Neural cell (in vitro differentiated cells): Measurements from ENCODE around the gene COL5A1.

Experiments
- EP300 ChIP-seq: fragments of 450-650 bp; conservative IDR thresholded peaks from 2 replicates; pipeline ENCODE4 v1.6.1; 2014; ENCODE audit warnings: antibody characterized with exemption, mild to moderate bottlenecking, moderate library complexity; ENCODE audit not compliant: poor library complexity, severe bottlenecking
- EZH2 ChIP-seq: fragments of 200-600, 300-800 bp; shearing (Covaris generic), sonication (generic); IDR thresholded peaks from 2 replicates; pipeline ENCODE4 v1.6.1; 2014; ENCODE audit warnings: antibody characterized with exemption, low read length, borderline replicate concordance, mild to moderate bottlenecking; ENCODE audit not compliant: insufficient read depth, poor library complexity, severe bottlenecking
- POLR2AphosphoS5 ChIP-seq: IDR thresholded peaks from 2 replicates; pipeline ENCODE4 v1.6.1; 2012
- SMC3 ChIP-seq: fragments of 450-650 bp; conservative IDR thresholded peaks from 2 replicates; pipeline ENCODE4 v1.6.1; 2014; ENCODE audit warnings: antibody characterized with exemption, mild to moderate bottlenecking, moderate library complexity; ENCODE audit not compliant: poor library complexity
- TF ChIP-seq, protein P1 (sequence below): fragments of 450-650 bp; IDR thresholded peaks from 2 replicates; pipeline ENCODE4 v1.5.1; 2014; ENCODE audit warnings: antibody characterized with exemption, mild to moderate bottlenecking, moderate library complexity; ENCODE audit not compliant: poor library complexity, severe bottlenecking
- TF ChIP-seq, protein P2 (sequence below): IDR thresholded peaks from 2 replicates; pipeline ENCODE4 v1.6.1; 2012; ENCODE audit warnings: borderline replicate concordance

DNA sequence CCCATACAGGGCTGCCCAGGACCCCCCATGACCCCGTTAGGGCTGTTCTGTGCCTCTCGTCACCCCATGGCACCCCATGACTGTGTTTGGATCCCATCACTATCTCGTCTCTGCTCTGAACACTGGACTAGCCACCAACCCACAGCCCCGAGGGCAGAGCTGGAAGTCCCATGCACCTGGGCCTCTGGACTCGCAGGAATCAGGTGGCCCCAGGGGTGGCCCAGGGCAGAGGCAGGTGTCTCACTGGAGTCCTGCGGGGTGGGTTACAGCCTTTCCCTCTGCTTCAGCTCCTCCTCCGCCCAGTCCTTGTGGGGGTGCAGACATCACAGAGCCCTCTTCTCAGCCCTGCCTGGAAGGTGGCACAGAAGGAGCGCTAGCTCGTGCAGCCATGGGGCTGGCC is 79.7 kb downstream of the COL5A1 start:
- TF ChIP-seq, protein P1, sequence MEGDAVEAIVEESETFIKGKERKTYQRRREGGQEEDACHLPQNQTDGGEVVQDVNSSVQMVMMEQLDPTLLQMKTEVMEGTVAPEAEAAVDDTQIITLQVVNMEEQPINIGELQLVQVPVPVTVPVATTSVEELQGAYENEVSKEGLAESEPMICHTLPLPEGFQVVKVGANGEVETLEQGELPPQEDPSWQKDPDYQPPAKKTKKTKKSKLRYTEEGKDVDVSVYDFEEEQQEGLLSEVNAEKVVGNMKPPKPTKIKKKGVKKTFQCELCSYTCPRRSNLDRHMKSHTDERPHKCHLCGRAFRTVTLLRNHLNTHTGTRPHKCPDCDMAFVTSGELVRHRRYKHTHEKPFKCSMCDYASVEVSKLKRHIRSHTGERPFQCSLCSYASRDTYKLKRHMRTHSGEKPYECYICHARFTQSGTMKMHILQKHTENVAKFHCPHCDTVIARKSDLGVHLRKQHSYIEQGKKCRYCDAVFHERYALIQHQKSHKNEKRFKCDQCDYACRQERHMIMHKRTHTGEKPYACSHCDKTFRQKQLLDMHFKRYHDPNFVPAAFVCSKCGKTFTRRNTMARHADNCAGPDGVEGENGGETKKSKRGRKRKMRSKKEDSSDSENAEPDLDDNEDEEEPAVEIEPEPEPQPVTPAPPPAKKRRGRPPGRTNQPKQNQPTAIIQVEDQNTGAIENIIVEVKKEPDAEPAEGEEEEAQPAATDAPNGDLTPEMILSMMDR = no peak
- TF ChIP-seq EP300 (no peak), EZH2 (no peak), SMC3 (no peak), POLR2AphosphoS5 (no peak)
- TF ChIP-seq, protein P2, sequence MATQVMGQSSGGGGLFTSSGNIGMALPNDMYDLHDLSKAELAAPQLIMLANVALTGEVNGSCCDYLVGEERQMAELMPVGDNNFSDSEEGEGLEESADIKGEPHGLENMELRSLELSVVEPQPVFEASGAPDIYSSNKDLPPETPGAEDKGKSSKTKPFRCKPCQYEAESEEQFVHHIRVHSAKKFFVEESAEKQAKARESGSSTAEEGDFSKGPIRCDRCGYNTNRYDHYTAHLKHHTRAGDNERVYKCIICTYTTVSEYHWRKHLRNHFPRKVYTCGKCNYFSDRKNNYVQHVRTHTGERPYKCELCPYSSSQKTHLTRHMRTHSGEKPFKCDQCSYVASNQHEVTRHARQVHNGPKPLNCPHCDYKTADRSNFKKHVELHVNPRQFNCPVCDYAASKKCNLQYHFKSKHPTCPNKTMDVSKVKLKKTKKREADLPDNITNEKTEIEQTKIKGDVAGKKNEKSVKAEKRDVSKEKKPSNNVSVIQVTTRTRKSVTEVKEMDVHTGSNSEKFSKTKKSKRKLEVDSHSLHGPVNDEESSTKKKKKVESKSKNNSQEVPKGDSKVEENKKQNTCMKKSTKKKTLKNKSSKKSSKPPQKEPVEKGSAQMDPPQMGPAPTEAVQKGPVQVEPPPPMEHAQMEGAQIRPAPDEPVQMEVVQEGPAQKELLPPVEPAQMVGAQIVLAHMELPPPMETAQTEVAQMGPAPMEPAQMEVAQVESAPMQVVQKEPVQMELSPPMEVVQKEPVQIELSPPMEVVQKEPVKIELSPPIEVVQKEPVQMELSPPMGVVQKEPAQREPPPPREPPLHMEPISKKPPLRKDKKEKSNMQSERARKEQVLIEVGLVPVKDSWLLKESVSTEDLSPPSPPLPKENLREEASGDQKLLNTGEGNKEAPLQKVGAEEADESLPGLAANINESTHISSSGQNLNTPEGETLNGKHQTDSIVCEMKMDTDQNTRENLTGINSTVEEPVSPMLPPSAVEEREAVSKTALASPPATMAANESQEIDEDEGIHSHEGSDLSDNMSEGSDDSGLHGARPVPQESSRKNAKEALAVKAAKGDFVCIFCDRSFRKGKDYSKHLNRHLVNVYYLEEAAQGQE = no peak
